Cardiac fibroblast (primary cell): ENCODE data around the gene HLA-DOB.
A peak's percentile ranks its signal among the peaks of the same experiment; 100 is the strongest.

Experiments
- DNase-seq, 2 donors: peaks; one replicate each; pipeline versions ENCODE4 v3.0.0 to v3.0.0-alpha.2; 2010; ENCODE audit warnings: low read depth in 2 of 2
- H3K4me3 ChIP-seq, 2 donors: replicated peaks in 1 of 2; 1 replicate in 1 of 2; 2 replicates in 1 of 2; pipeline ENCODE4 v1.5.1; 2011; ENCODE audit warnings: low read depth in 2 of 2, low read length in 2 of 2, mild to moderate bottlenecking in 2 of 2, moderate library complexity in 1 of 2
- CTCF ChIP-seq: IDR thresholded peaks from one replicate; pipeline ENCODE4 v1.5.1; 2011; ENCODE audit warnings: low read depth, mild to moderate bottlenecking, low read length, inconsistent platforms

Gene HLA-DOB

GRCh38 chr6:32843979-32844838 is 27.4 kb upstream of the HLA-DOB start, which contains the start of gene PSMB8:
TSS of gene PSMB8 (minus strand) at chr6:32844047. CDS start at chr6:32843996, 51 bp downstream.
- peak; percentile 31 for TF ChIP-seq CTCF
- peak within 1 kb of the TSS; percentile 69 to 92 for H3K4me3 ChIP-seq
- peak; percentile 93 to 94 for DNase-seq

GRCh38 chr6:32843331-32843978 is 26.7 kb upstream of the HLA-DOB start:
- H3K4me3 ChIP-seq = peak overlapping the region; percentile 69 to 92
- DNase-seq = peak in 1 of 2 donors; percentile 15
- TF ChIP-seq CTCF = no peak

GRCh38 chr6:32842690-32843089 is 25.9 kb upstream of the HLA-DOB start:
- DNase-seq = no peak
- no peak overlapping the region for H3K4me3 ChIP-seq
- TF ChIP-seq CTCF = no peak

GRCh38 chr6:32842021-32842650 is 25.3 kb upstream of the HLA-DOB start:
- no peak for DNase-seq
- H3K4me3 ChIP-seq = no peak overlapping the region
- no peak for TF ChIP-seq CTCF

GRCh38 chr6:32840604-32841246 is 23.9 kb upstream of the HLA-DOB start:
- H3K4me3 ChIP-seq = no peak overlapping the region
- no peak for TF ChIP-seq CTCF
- no peak for DNase-seq

GRCh38 chr6:32839356-32839755 is 22.6 kb upstream of the HLA-DOB start:
- TF ChIP-seq CTCF = no peak
- no peak overlapping the region for H3K4me3 ChIP-seq
- DNase-seq = no peak
